IgD-negative memory B cell (primary cell): Measurements from ENCODE around the gene C22orf39. TPM values are rescaled to one million over a fixed set of nuclear protein-coding genes. Genes with fewer than 3 reads are reported as not detected.

ENCODE experiments used
- H3K27ac Mint-ChIP-seq, 3 donors: one replicate each; pipeline ENCODE4 v1.8.0; 2020 to 2022; ENCODE audit warnings: mild to moderate bottlenecking in 3 of 3, mixed read lengths in 3 of 3, moderate library complexity in 1 of 3
- H3K27me3 Mint-ChIP-seq: one replicate; pipeline ENCODE4 v1.8.0; 2021; ENCODE audit warnings: mixed read lengths
- H3K36me3 Mint-ChIP-seq: one replicate; pipeline ENCODE4 v1.8.0; 2020; ENCODE audit warnings: mild to moderate bottlenecking, mixed read lengths
- H3K4me1 Mint-ChIP-seq, 3 donors: one replicate each; pipeline ENCODE4 v1.8.0; 2020 to 2022; ENCODE audit warnings: mixed read lengths in 3 of 3, mild to moderate bottlenecking in 1 of 3
- H3K4me3 Mint-ChIP-seq, 4 donors: one replicate each; pipeline ENCODE4 v1.8.0; 2020 to 2022; ENCODE audit warnings: mild to moderate bottlenecking in 4 of 4, mixed read lengths in 4 of 4, moderate library complexity in 3 of 4
- H3K9me3 Mint-ChIP-seq, 3 donors: one replicate each; pipeline ENCODE4 v1.8.0; 2020 to 2021; ENCODE audit warnings: mixed read lengths in 3 of 3, mild to moderate bottlenecking in 1 of 3
- polyA plus RNA-seq: library from polyadenylated mRNA; unstranded; fragments of 300-500 nt; fragmentation: Illumina TruSeq; gene quantifications from one replicate; pipeline ENCODE4 v1.2.3, GENCODE V29; 2021

The C22orf39 gene, protein sequence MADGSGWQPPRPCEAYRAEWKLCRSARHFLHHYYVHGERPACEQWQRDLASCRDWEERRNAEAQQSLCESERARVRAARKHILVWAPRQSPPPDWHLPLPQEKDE
- 49.6 TPM for polyA plus RNA-seq

DNA sequence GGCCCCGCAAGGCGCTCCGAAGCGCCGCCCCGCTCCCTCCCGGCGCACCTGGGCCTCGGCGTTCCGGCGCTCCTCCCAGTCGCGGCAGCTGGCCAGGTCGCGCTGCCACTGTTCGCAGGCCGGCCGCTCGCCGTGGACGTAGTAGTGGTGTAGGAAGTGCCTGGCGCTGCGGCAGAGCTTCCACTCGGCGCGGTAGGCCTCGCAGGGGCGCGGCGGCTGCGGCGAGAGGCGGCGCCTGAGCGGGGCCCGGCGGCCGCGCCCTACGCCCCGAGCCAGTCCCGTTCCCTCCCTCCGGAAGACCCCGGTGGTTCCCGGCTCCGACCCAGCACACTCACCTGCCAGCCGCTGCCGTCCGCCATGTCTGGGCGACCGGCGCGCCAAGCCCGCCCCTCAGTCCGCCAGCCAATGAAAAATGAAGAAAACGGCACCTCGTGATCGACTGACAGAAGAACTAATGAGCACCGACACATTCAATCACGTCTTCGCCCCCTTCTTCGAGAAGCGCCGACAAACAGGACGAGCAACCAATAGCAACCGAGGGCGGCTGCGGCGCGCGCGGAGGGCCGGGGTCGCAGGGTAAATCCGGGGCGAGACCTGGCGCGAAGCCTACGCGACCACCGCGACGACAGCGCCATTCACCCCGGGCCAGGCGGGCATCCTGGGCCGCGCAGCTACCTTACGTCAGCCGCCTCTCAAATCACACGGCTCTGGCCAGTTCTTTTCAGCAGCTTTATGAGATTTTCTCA lies at the start of gene C22orf39:
C22orf39 (minus strand) TSS at position 382 of the 746 bp plus-strand sequence; CDS start at position 359, 23 bp downstream.
- Mint-ChIP-seq H3K4me3 (peak within 1 kb of the TSS; percentile 84 to 98 (median 98)), H3K36me3 (peaks cover 2% of the 10 kb centered on the region), H3K9me3 (no peaks in the 10 kb centered on the region), H3K27ac (peak within 1 kb of the TSS; percentile 83 to 99 (median 97)), H3K27me3 (no peaks in the 10 kb centered on the region), H3K4me1 (peaks cover 22 to 35% (median 23%) of the 10 kb centered on the region in 3 donors)

DNA sequence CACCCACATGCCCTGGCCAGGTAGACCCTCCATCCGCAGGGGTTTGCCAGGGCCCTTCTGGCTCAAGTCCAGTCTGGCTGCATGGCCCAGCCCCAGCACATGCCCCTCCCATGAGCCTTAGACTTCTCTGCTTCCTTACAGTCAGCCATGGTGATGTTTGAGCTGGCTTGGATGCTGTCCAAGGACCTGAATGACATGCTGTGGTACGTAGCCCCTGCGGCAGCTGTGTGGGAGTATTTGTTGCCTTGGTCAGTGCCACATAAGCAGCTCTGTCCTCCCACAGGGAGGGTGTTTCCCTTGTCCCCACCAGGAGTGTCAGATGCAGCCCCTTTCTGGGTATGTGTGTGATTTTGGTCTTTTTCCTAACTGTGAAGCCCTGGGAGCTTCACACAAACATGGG lies 49.7 kb upstream of the C22orf39 start:
- Mint-ChIP-seq H3K27me3 (no peaks in the 10 kb centered on the region), H3K4me1 (peaks cover 0 to 1% (median 0%) of the 10 kb centered on the region in 3 donors), H3K4me3 (no peak overlapping the region)

DNA sequence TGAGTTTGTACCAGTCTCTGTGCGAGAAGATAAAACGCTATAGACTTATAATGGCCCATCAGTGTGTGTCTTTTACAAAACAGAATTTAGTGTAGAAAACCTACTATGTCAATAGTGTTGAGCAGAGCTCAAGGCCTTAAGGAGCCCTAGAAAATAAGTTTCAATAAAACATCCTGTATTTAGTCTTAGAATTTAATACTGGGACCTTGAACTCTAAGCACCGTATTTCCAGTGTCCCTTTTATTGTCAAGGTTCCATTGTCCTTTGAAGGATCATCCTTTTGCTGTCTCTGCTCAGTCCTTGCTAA lies 48.8 kb upstream of the C22orf39 start:
- Mint-ChIP-seq H3K9me3 (no peaks in the 10 kb centered on the region), H3K4me1 (peaks cover 0 to 1% (median 0%) of the 10 kb centered on the region in 3 donors), H3K27ac (no peak overlapping the region), H3K27me3 (no peaks in the 10 kb centered on the region), H3K4me3 (no peak overlapping the region), H3K36me3 (no peaks in the 10 kb centered on the region)

More for the DNA sequence above, 49.7 kb upstream of the C22orf39 start:
- peaks cover 2% of the 10 kb centered on the region for H3K36me3 Mint-ChIP-seq
- H3K27ac Mint-ChIP-seq: no peak overlapping the region
- H3K9me3 Mint-ChIP-seq: no peaks in the 10 kb centered on the region

DNA sequence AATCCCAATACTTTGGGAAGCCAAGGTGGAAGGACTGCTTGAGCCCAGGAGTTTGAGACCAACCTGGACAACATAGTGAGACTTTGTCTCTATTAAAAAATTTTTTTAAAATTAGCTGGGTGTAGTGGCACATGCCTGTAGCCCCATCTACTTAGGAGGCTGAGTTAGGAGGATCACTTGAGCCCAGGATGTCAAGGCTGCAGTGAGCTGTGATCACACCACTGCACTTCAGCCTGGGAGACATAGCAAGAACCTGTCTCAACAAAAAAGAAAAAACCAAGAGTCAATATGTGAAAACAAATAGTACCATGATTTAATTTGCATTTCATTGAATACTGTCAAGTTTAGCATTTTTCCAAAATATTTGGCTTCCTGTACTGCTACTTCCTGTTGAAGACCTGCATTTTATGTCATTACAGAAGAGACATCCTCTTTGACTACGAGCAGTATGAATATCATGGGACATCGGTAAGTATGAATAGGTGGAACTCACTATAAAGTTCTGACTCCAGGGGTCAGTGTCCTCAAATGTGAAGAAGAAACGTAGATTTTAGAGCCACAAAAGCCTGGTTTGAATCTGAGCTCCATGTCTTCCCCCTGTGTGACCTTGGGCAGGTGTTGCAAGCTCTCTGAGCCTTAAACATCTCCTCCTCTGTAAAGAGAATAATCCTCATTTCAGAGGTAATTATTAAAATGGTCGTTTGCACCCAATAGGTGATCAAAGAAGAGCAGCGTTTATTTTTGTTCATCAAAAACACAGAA lies 48.2 kb upstream of the C22orf39 start:
- H3K9me3 Mint-ChIP-seq: no peaks in the 10 kb centered on the region
- no peaks in the 10 kb centered on the region for H3K36me3 Mint-ChIP-seq
- H3K4me3 Mint-ChIP-seq: no peak overlapping the region
- H3K4me1 Mint-ChIP-seq: peaks cover 0 to 1% (median 0%) of the 10 kb centered on the region in 3 donors
- H3K27ac Mint-ChIP-seq: no peak overlapping the region
- H3K27me3 Mint-ChIP-seq: no peaks in the 10 kb centered on the region

DNA sequence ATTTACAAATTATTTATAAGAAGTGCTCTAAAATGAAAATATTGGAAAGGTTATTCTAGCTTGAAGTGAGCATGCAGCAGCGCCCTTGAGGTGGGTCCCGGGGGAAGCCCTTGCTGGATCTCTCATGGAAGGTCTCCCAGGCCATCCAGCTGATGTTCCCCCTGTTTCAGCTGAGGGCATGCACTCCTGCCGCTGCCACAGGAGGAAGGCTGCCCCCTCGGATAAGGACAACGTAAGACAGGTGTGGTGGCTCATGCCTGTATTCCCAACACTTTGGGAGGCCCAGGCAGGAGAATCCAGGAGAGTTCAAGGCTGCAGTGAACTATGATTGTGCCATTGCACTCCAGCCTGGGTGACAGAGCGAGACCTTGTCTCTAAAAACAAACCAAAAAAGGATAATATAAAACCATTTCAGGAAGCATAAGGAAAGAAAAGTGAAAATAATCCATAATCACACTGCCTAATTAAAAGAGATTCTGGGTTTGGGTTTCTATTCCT lies 47.2 kb upstream of the C22orf39 start:
- peaks cover 0 to 2% (median 1%) of the 10 kb centered on the region in 3 donors for H3K4me1 Mint-ChIP-seq
- H3K27me3 Mint-ChIP-seq: no peaks in the 10 kb centered on the region
- H3K36me3 Mint-ChIP-seq: no peaks in the 10 kb centered on the region
- no peak overlapping the region for H3K27ac Mint-ChIP-seq
- no peaks in the 10 kb centered on the region for H3K9me3 Mint-ChIP-seq
- H3K4me3 Mint-ChIP-seq: no peak overlapping the region

DNA sequence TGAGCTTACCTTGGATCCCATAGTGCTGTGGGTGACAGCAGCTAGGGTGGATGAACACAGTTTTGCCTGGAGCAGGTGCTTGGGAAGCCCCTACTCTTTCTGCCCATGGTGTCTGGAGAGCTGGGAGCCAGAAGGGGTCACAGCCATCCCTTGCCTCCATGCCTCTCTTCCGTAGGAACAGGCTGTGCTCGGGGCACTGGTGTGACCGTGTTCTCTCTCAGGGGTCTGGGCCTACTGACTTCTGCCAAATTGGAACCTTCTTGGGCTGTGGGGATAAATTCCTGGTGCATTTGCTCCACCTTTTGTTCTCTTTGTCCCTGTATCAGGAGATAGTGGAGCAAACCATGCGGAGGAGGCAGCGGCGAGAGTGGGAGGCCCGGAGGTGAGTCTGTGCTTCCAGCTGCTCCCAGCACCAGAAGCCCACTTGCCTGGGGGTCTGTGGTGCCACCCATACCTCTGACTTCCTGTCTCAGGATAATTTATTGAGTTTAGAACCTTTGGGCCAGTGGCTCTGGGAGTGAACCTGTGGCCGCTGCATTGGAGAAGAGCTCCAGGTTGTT lies 46.6 kb upstream of the C22orf39 start:
- no peaks in the 10 kb centered on the region for H3K27me3 Mint-ChIP-seq
- H3K4me3 Mint-ChIP-seq: no peak overlapping the region
- H3K36me3 Mint-ChIP-seq: no peaks in the 10 kb centered on the region
- no peaks in the 10 kb centered on the region for H3K9me3 Mint-ChIP-seq
- peaks cover 0 to 2% (median 1%) of the 10 kb centered on the region in 3 donors for H3K4me1 Mint-ChIP-seq
- H3K27ac Mint-ChIP-seq: no peak overlapping the region

DNA sequence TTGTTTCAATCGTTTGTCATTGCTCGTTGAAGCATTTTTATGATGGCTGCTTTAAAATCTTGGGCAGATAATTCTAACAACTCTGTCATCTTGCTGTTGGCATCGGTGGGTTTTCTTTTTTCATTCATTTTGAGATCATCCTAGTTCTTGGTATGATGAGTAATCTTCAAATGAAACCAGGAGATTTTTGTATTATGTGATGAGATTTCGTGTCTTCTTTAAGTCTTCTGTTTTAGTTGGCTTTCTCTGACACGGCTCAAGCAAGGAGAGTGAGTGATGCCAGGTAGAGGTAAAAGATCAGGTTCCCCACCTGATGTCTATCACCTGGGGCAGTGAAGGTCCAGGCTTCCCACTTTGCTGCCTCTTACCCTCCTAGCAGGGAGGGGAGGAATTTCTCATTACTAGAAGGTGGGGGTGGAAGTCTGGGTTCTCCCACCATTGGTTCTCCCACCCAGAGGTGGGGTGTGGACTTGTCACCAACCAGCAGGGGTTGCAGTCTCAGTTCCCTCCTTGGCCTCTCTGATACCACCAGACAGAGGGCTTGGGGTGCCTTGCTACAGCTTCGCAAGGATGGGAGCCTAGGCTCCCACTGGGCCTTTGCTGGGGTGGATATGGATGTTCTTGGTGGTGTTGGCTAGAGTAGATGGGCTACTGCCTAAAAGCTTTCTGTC lies 45.1 kb upstream of the C22orf39 start:
- H3K4me3 Mint-ChIP-seq: no peak overlapping the region
- H3K4me1 Mint-ChIP-seq: peaks cover 0 to 2% (median 1%) of the 10 kb centered on the region in 3 donors
- H3K27ac Mint-ChIP-seq: peak overlapping the region in 1 of 3 donors; percentile 6
- H3K27me3 Mint-ChIP-seq: no peaks in the 10 kb centered on the region
- no peaks in the 10 kb centered on the region for H3K9me3 Mint-ChIP-seq
- H3K36me3 Mint-ChIP-seq: no peaks in the 10 kb centered on the region

DNA sequence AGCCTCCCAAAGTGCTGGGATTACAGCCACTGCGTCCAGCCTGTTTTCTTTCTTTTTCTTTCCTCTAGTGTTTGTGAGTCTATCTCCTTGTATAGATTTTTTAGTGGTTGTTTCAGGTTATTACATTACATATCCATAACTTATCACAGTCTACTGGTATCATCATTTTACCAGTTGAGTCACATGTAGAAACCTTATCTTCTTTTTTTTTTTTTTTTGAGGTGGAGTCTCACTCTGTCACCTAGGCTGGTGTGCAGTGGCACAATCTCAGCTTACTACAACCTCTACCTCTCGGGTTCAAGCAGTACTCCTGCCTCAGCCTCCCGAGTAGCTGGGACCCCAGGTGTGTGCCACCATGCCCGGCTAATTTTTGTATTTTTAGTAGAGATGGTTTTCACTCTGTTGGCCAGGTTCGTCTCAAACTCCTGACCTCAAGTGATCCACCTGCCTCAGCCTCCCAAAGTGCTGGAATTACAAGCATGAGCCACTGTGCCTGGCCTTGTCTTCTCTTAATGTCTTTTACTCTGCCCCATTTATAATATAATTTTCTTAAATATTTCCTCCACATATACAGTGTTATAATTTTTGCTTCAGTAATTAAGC lies 43.2 kb upstream of the C22orf39 start:
- Mint-ChIP-seq H3K27ac (no peak overlapping the region), H3K36me3 (no peaks in the 10 kb centered on the region), H3K27me3 (no peaks in the 10 kb centered on the region), H3K4me3 (no peak overlapping the region), H3K4me1 (peaks cover 0 to 2% (median under 1%) of the 10 kb centered on the region in 3 donors), H3K9me3 (no peaks in the 10 kb centered on the region)

DNA sequence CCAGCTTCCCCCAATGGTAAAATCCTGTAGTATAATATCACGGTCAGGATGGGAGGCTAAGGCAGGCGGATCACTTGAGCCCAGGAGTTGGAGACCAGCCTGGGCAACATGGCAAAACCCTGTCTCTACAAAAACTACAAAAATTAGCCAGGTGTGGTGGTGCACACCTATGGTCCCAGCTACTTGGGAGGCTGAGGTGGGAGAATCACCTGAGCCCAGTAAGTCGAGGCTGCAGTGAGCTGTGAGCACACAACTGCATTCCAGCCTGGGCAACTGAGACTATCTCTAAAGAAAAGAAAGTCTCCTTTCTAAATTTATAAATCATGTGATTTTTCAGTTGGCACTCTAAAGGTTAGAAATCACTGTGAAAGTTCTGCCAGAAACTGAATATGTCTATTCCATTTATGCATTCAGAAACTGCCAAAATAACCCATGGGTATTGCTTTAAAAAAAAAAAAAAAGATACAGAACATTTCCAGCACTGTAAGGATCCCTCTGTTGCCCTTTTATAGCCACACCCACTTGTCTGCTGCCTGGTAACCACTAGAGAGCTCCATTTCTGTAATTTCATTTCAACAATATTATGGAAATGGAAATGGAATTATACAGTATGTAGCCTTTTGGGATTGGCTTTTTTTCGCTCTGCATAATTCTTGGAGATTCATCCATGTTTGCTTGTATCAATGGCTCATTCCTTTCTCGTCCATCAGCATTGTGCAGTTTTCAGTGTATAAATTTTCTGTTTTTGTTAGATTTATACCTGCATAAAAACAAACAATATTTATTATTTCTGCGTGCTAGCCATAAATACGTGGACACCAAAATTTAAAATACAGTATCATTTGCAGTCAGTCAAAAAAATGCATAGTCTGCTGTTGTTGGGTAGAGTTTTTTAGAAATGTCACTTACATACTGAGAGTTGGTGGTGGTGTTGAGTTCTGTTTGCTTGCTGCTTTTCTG lies 41.7 kb upstream of the C22orf39 start:
- H3K9me3 Mint-ChIP-seq: no peaks in the 10 kb centered on the region
- H3K27me3 Mint-ChIP-seq: no peaks in the 10 kb centered on the region
- peak overlapping the region in 1 of 3 donors; percentile 34 for H3K27ac Mint-ChIP-seq
- H3K36me3 Mint-ChIP-seq: no peaks in the 10 kb centered on the region
- no peak overlapping the region for H3K4me3 Mint-ChIP-seq
- peaks cover 0 to 2% (median 0%) of the 10 kb centered on the region in 3 donors for H3K4me1 Mint-ChIP-seq

DNA sequence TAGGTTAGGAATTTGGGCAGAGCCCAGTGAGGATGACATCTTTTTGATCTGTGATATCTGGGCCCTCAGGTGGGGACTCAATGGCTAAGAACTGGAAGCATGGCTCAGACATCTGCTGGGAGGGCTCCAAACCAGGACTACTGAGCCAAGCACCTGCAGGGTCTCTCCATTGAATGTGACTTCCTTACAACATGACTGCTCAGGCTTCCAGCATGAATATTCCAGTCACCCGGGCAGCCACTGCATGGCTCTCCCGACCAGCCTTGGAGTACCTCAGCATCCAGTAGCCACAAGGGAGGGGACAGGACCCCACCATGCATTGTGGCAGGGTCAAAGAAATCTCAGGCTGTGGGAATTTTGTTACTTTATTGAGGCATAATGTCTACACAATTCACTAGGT lies 40.8 kb upstream of the C22orf39 start:
- Mint-ChIP-seq H3K27me3 (no peaks in the 10 kb centered on the region), H3K9me3 (no peaks in the 10 kb centered on the region), H3K4me3 (no peak overlapping the region), H3K27ac (no peak overlapping the region), H3K4me1 (peaks cover 0 to 2% (median 0%) of the 10 kb centered on the region in 3 donors), H3K36me3 (no peaks in the 10 kb centered on the region)

DNA sequence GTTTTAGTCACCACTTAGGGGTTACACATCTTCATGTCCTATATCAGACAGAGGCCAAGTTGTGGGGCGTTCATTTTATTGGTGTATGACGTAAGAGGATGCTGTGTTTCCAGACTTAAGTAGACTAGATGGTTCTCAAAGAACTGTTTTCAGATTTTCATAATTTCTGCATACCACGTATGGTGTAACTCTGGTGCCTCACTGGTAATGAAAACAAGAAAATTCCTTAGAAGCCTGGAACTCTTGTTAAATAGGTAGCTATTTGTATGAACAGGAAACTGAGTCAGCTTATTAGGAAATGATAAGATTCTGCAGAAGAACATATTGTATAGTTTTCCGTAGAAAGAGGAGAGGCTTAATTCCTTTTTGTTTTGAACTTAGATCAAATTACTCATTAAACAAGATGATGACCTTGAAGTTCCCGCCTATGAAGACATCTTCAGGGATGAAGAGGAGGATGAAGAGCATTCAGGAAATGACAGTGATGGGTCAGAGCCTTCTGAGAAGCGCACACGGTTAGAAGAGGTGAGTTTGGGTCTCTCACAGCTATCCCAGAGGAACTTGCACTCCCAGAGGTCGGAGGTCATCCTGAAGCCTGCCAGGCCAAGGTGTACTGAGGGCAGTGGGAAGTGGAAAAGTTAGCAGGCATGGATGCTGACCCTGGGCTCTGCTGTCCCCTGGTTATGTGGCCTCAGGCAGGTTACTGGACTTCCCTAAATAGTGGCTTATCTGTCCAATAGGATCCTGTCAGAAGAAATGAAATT lies 36.2 kb upstream of the C22orf39 start:
- Mint-ChIP-seq H3K4me3 (peak overlapping the region in 1 of 4 donors; percentile 37), H3K27ac (no peak overlapping the region), H3K9me3 (no peaks in the 10 kb centered on the region), H3K27me3 (no peaks in the 10 kb centered on the region), H3K4me1 (peaks cover 6 to 10% (median 7%) of the 10 kb centered on the region in 3 donors), H3K36me3 (no peaks in the 10 kb centered on the region)

DNA sequence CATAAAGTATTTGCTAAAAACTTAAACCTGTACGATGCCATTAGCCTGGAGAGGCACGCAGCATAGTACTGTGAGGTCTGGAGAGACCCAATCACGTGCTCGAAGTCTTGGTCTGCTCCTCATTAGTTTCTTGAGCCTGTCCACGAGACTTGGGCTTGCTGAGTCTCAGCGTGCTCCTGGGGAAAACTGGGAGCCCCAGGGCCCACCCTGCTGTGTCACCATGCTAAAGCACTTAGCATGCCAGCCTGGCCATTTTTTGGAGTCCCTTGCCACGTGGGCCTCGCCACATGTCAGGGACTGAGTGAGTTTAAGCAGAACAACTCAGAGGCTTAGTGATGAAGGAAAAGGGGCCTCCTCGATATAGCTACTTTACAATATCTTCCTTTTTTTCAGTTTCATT lies 34.8 kb upstream of the C22orf39 start:
- no peaks in the 10 kb centered on the region for H3K36me3 Mint-ChIP-seq
- no peaks in the 10 kb centered on the region for H3K27me3 Mint-ChIP-seq
- H3K27ac Mint-ChIP-seq: no peak overlapping the region
- no peak overlapping the region for H3K4me3 Mint-ChIP-seq
- peaks cover 14 to 20% (median 17%) of the 10 kb centered on the region in 3 donors for H3K4me1 Mint-ChIP-seq
- H3K9me3 Mint-ChIP-seq: no peaks in the 10 kb centered on the region

DNA sequence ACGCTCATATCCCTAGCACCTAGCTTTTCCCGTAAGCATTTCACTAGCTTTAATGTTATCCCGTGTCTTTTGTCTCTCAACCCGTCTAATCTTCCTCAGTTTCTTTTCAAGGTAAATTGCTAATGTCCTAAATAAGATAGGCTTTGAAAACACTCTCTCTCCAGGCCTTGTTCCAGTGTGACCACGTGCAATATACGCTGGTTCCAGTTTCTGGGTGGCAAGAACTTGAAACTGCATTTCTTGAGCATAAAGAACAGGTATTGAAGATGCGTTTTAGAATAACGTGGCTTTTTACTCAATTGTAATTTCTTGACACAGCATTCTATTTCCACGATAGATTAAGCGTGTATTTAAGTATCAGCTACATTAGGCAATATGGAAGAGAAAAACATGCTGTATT lies 33.3 kb upstream of the C22orf39 start:
- Mint-ChIP-seq H3K27me3 (no peaks in the 10 kb centered on the region), H3K27ac (peak overlapping the region in 1 of 3 donors; percentile 99), H3K4me3 (peak overlapping the region in 2 of 4 donors; percentile 9 to 95), H3K36me3 (no peaks in the 10 kb centered on the region), H3K9me3 (no peaks in the 10 kb centered on the region), H3K4me1 (peaks cover 21 to 28% (median 22%) of the 10 kb centered on the region in 3 donors)
